ENCODE results near the gene ANKRD9. TPM values are rescaled to one million over a fixed set of nuclear protein-coding genes. Genes with fewer than 3 reads are reported as not detected.
A peak's percentile ranks its signal among the peaks of the same experiment; 100 is the strongest.

Gene ANKRD9, protein sequence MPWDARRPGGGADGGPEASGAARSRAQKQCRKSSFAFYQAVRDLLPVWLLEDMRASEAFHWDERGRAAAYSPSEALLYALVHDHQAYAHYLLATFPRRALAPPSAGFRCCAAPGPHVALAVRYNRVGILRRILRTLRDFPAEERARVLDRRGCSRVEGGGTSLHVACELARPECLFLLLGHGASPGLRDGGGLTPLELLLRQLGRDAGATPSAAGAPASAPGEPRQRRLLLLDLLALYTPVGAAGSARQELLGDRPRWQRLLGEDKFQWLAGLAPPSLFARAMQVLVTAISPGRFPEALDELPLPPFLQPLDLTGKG
- 1 to 10 TPM; 1.9 to 3.2 (median 2.4) TPM for total RNA-seq
- total RNA-seq (2013): 0.74 TPM
- 1.4 to 10.0 (median 3.2) reads per million in 29 experiments for total RNA-seq

DNA sequence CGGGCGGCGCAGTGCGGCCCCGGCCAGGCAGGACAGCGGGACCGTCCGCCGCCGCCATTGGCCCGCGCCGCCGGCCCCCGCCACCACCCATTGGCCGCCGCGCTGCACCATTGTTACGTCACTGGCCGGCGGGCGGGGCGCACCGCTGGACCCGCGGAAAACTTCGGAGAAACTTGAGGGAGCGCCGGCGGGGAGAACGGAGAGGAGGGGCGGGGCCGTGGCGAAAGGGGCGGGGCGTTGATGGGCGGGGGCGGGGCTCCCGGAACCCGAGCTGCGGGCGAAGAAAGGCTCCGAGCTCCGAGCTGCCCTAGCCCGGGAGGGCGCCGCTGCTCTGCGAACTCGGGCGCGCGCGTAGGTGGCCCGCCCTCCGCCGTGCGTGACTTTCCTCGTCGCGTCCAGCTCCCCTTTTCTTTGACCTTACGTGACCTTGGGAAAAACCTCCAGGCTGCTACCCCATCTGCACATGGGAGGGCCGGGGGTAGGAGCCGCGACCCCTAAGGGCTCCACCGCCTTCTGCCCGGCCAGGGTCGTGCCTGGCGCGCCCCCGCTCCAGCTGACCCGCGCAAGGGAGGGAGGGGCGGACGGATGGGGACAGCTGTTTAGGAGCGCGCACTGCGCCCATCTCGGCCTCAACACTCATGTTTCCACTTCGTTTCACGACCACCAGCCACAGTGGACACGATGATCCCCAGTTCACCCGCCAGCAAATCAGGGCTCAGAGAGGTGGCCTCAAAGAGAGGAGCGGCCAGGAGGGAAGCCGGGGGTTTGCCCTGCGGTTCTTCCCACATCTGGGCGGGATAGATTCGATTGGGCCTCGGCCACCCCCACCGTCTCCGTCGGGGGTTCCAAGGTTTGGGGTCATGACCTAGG, at the start of gene ANKRD9:
Gene ANKRD9 (minus strand): TSS at position 31 of the 870 bp plus-strand sequence. CDS start 1,887 bp downstream, outside the sequence.
- Mint-ChIP-seq H3K27me3 (peaks cover 0 to 9% of the 10 kb centered on the region in 2 donors), H3K4me3 (peak within 1 kb of the TSS; percentile 77 to 82 (median 82)), H3K4me1 (peaks cover 10 to 13% (median 13%) of the 10 kb centered on the region in 3 donors), H3K27ac (peak within 1 kb of the TSS; percentile 13 to 48), H3K9me3 (peaks cover 0 to 4% (median 0%) of the 10 kb centered on the region in 3 donors), H3K36me3 (no peaks in the 10 kb centered on the region)
- WGBS (ENCODE audit: insufficient coverage): under 1% methylated on average over 80 of the region's 91 CpGs
- no peaks in the 10 kb centered on the region for H3K9me3 ChIP-seq
- ATAC-seq (replicated peaks in 1 of 4) (peak; percentile 81 to 86 (median 82)), DNase-seq (peak; percentile 34 to 89 (median 62))
- H3K4me3 ChIP-seq (ENCODE audit: control insufficient read depth in 1 of 2, extremely low read depth in 1 of 2, low read length in 1 of 2): peak within 1 kb of the TSS; percentile 73 to 80
- peaks cover 6 to 25% of the 10 kb centered on the region in 2 experiments for H3K4me1 ChIP-seq (ENCODE audit: control insufficient read depth in 1 of 2, extremely low read depth in 1 of 2, insufficient read depth in 2 of 2, low read length in 2 of 2)
- CTCF ChIA-PET: no interaction called here
- peak within 1 kb of the TSS; percentile 40 for H3K27ac ChIP-seq (ENCODE audit: low read length)
- H3K27me3 ChIP-seq (replicated peaks in 1 of 2; ENCODE audit: control insufficient read depth in 2 of 2, extremely low read depth in 1 of 2, insufficient read depth in 2 of 2, low read length in 1 of 2): peaks cover 0 to 8% of the 10 kb centered on the region in 2 experiments
- no peaks in the 10 kb centered on the region for H3K36me3 ChIP-seq (ENCODE audit: control insufficient read depth in 2 of 2, extremely low read depth in 1 of 2, insufficient read depth in 1 of 2, low read length in 1 of 2)
- POLR2A ChIA-PET: no interaction called here

DNA sequence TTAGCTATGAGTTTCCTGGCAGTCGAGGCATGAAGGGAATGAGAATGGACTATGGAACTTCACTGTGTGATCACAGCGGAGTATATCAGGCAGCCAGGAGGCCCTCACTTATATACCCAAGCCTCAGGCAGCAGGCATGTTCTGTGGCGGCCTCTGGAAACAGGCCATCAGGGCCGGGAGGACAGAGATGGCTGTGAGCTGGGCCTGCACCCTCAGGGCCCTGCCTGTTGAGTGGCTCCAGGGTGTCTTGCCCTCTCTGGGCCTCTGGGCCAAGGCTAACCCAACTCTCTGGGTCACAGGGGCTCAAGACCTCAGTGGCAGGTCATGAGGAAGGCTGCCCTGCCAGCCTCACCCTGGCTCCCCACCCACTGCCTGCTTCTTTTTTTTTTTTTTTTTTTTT, 49.0 kb upstream of the ANKRD9 start:
- DNase-seq (no peak), ATAC-seq (replicated peaks in 1 of 4) (no peak)
- Histone ChIP-seq H3K4me3 (ENCODE audit: control insufficient read depth in 1 of 2, extremely low read depth in 1 of 2, low read length in 1 of 2) (no peak overlapping the region), H3K27me3 (replicated peaks in 1 of 2; ENCODE audit: control insufficient read depth in 2 of 2, extremely low read depth in 1 of 2, insufficient read depth in 2 of 2, low read length in 1 of 2) (peaks cover 0 to 3% of the 10 kb centered on the region in 2 experiments), H3K36me3 (ENCODE audit: control insufficient read depth in 2 of 2, extremely low read depth in 1 of 2, insufficient read depth in 1 of 2, low read length in 1 of 2) (no peaks in the 10 kb centered on the region), H3K9me3 (no peaks in the 10 kb centered on the region), H3K4me1 (ENCODE audit: control insufficient read depth in 1 of 2, extremely low read depth in 1 of 2, insufficient read depth in 2 of 2, low read length in 2 of 2) (peaks cover 3 to 13% of the 10 kb centered on the region in 2 experiments), H3K27ac (ENCODE audit: low read length) (no peak overlapping the region)
- Mint-ChIP-seq H3K27me3 (no peaks in the 10 kb centered on the region), H3K27ac (no peak overlapping the region), H3K36me3 (no peaks in the 10 kb centered on the region), H3K9me3 (no peaks in the 10 kb centered on the region), H3K4me1 (peaks cover 0 to 5% (median 2%) of the 10 kb centered on the region in 3 donors), H3K4me3 (no peak overlapping the region)
- 49% methylated on average over 3 of the region's 4 CpGs for WGBS (ENCODE audit: insufficient coverage)
- ChIA-PET CTCF (no interaction called here), POLR2A (interaction anchor here in 1 of 2 donors (0.6 kb wide), 1 partner anchor 1084 kb away, joined by 3 read pairs; no protein-coding TSS in a partner anchor)

DNA sequence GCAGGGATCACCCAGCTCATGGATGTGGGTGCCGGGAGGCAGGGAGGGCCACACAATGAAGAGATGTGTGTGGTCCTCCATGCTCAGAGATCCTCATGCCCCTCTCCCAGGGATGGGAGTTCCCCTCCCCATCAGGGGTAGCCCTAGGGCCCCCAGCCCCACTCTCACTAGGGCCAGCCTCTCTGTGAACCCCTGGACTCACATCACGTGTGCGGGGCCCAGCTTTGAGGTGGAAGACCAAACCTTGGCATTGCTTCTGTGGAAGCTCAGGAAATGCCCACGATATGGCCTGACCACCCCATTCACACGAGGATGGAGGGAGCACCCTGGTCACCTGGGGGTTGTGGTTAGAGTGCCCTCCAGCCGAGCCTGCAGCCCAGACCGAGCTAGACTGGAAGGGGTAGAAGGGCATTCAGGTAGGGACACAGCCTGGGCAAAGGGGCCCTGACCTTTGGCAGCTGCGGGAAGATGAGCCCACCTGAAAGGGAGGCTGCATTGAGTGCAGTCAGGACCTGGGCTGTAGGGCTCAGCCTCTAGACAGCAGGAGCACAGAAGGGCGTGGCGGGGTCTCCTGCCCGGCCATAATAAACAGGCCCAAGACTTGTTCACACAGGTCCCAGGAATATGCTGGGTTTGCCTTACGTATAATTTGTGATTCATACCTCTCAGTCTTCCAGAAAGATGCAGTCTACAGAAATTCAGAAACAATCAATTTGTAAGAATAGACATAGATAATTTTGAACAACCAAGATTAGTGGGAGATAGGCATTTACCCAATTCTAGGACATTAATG, 48.1 kb upstream of the ANKRD9 start:
- H3K27ac ChIP-seq (ENCODE audit: low read length): no peak overlapping the region
- peak overlapping the region in 1 of 2 donors; percentile 31 for H3K27ac Mint-ChIP-seq
- no peaks in the 10 kb centered on the region for H3K36me3 Mint-ChIP-seq
- DNase-seq: no peak
- H3K27me3 ChIP-seq (replicated peaks in 1 of 2; ENCODE audit: control insufficient read depth in 2 of 2, extremely low read depth in 1 of 2, insufficient read depth in 2 of 2, low read length in 1 of 2): peaks cover 0 to 7% of the 10 kb centered on the region in 2 experiments
- H3K4me3 ChIP-seq (ENCODE audit: control insufficient read depth in 1 of 2, extremely low read depth in 1 of 2, low read length in 1 of 2): no peak overlapping the region
- WGBS (ENCODE audit: insufficient coverage): 96% methylated on average over 7 of the region's 12 CpGs
- H3K36me3 ChIP-seq (ENCODE audit: control insufficient read depth in 2 of 2, extremely low read depth in 1 of 2, insufficient read depth in 1 of 2, low read length in 1 of 2): no peaks in the 10 kb centered on the region
- ATAC-seq (replicated peaks in 1 of 4): no peak
- POLR2A ChIA-PET: no interaction called here
- H3K27me3 Mint-ChIP-seq: no peaks in the 10 kb centered on the region
- no peaks in the 10 kb centered on the region for H3K9me3 ChIP-seq
- CTCF ChIA-PET: no interaction called here
- H3K9me3 Mint-ChIP-seq: no peaks in the 10 kb centered on the region
- H3K4me1 Mint-ChIP-seq: peaks cover 0 to 5% (median 2%) of the 10 kb centered on the region in 3 donors
- no peak overlapping the region for H3K4me3 Mint-ChIP-seq
- H3K4me1 ChIP-seq (ENCODE audit: control insufficient read depth in 1 of 2, extremely low read depth in 1 of 2, insufficient read depth in 2 of 2, low read length in 2 of 2): peaks cover 3 to 13% of the 10 kb centered on the region in 2 experiments

DNA sequence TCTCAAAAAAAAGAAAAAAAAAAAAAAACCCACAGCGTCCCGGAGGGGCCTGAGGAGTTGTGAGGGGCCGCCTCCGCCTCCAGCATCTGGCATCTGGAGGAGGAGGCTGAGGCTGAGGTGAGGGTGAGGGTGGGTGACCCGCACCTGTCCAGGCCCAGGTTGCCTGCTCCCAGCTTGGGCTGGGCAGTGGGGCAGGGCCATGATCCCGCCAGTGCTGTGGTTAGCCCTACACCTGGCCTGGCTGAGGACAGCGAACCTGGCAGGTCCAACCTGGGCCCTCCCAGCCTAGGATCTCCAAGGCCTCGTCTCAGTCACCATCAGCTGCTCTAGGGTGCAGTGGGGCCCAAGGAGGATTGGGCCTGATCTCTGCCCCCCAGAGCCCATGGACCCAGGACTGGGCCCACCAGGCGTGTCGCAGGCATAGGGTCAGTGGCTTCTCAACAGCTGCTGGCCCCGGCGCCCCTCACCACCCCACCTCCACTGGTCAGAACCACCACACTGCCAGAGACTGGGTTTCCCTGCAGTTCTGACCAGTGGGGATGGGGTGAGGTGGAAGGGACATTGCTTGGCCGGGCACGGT, 46.6 kb upstream of the ANKRD9 start:
- H3K27ac Mint-ChIP-seq: no peak overlapping the region
- peaks cover 0 to 5% (median 2%) of the 10 kb centered on the region in 3 donors for H3K4me1 Mint-ChIP-seq
- Histone ChIP-seq H3K27me3 (replicated peaks in 1 of 2; ENCODE audit: control insufficient read depth in 2 of 2, extremely low read depth in 1 of 2, insufficient read depth in 2 of 2, low read length in 1 of 2) (peaks cover 0 to 13% of the 10 kb centered on the region in 2 experiments), H3K4me1 (ENCODE audit: control insufficient read depth in 1 of 2, extremely low read depth in 1 of 2, insufficient read depth in 2 of 2, low read length in 2 of 2) (peaks cover 3 to 13% of the 10 kb centered on the region in 2 experiments), H3K27ac (ENCODE audit: low read length) (no peak overlapping the region), H3K36me3 (ENCODE audit: control insufficient read depth in 2 of 2, extremely low read depth in 1 of 2, insufficient read depth in 1 of 2, low read length in 1 of 2) (no peaks in the 10 kb centered on the region), H3K4me3 (ENCODE audit: control insufficient read depth in 1 of 2, extremely low read depth in 1 of 2, low read length in 1 of 2) (no peak overlapping the region), H3K9me3 (no peaks in the 10 kb centered on the region)
- H3K9me3 Mint-ChIP-seq: no peaks in the 10 kb centered on the region
- ATAC-seq (replicated peaks in 1 of 4) (no peak), DNase-seq (no peak)
- WGBS (ENCODE audit: insufficient coverage): 92% methylated on average over 9 of the region's 14 CpGs
- no peaks in the 10 kb centered on the region for H3K36me3 Mint-ChIP-seq
- no peaks in the 10 kb centered on the region for H3K27me3 Mint-ChIP-seq
- peak overlapping the region; percentile 44 to 74 (median 47) for H3K4me3 Mint-ChIP-seq
- ChIA-PET CTCF (no interaction called here), POLR2A (interaction anchor here in 1 of 2 donors (0.5 kb wide), 1 partner anchor 47 kb away, joined by 3 read pairs; no protein-coding TSS in a partner anchor)

DNA sequence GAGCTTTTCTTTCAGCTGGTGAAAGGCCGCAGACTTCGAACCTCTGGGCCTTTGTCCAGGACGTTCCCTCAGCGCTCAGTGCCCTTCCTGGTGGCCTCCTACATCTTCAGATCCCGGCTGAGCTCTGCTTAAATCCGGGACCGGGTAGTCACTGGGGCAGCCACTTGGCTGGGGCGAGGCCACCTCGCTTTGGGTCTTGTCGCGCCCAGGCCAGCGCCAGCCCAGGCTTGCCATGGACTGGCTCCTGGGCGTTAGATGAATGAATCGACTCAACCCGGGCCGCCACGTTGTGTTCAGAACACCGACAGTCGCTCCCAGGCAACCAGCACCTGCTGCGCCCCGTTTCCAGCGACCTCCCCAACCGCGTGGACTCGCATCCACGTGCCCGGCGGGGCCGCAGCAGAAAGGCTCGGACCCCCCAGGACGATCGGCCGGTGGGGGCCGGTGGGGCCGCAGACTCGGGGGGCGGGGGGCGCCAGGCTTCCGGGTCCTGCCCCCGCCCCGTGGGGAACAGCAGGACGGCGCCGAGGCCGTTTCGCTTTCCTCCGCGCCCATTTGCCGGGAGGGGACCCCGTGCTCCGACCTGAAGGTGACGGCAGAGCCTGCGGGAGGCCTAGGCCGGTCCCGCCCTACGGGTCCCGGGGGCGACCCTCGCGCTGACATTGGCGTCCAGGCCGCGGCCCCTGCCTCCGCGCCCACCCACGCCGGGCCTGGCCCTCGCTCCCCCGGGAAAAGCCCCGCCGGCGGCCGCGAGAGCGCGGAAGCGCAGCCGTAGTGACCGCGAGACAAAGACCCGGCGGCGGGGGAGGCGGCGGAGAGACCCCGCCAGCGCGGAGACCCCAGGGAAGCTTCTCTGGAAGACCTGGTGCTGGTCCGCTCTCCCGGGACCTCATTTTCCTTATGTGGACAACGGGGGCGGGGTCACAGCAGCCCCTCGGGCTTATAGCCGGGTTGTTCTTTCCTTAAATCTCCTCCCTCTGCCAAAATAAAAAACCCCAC, 45.5 kb upstream of the ANKRD9 start:
- 9% methylated on average over 94 of the region's 94 CpGs for WGBS (ENCODE audit: insufficient coverage)

More for the DNA sequence above, 45.5 kb upstream of the ANKRD9 start:
- ChIA-PET CTCF (no interaction called here), POLR2A (interaction anchor here in 1 of 2 donors (0.5 kb wide), 1 partner anchor 48 kb away, joined by 3 read pairs; no protein-coding TSS in a partner anchor)
- H3K27me3 Mint-ChIP-seq: peaks cover 4% of the 10 kb centered on the region in 2 donors
- Histone ChIP-seq H3K9me3 (no peaks in the 10 kb centered on the region), H3K27ac (ENCODE audit: low read length) (peak overlapping the region; percentile 80), H3K36me3 (ENCODE audit: control insufficient read depth in 2 of 2, extremely low read depth in 1 of 2, insufficient read depth in 1 of 2, low read length in 1 of 2) (no peaks in the 10 kb centered on the region), H3K4me1 (ENCODE audit: control insufficient read depth in 1 of 2, extremely low read depth in 1 of 2, insufficient read depth in 2 of 2, low read length in 2 of 2) (peaks cover 3 to 13% of the 10 kb centered on the region in 2 experiments), H3K27me3 (replicated peaks in 1 of 2; ENCODE audit: control insufficient read depth in 2 of 2, extremely low read depth in 1 of 2, insufficient read depth in 2 of 2, low read length in 1 of 2) (peaks cover 0 to 20% of the 10 kb centered on the region in 2 experiments), H3K4me3 (ENCODE audit: control insufficient read depth in 1 of 2, extremely low read depth in 1 of 2, low read length in 1 of 2) (peak overlapping the region; percentile 70 to 74)
- peak overlapping the region; percentile 69 to 74 (median 74) for H3K4me3 Mint-ChIP-seq
- H3K36me3 Mint-ChIP-seq: no peaks in the 10 kb centered on the region
- ATAC-seq (replicated peaks in 1 of 4) (peak; percentile 88 to 95 (median 90)), DNase-seq (peak; percentile 20 to 73 (median 51))
- no peaks in the 10 kb centered on the region for H3K9me3 Mint-ChIP-seq
- peaks cover 0 to 5% (median 2%) of the 10 kb centered on the region in 3 donors for H3K4me1 Mint-ChIP-seq
- peak overlapping the region in 1 of 2 donors; percentile 69 for H3K27ac Mint-ChIP-seq

Measured in T-cell (primary cell).